ENCODE measurements around the gene PLA2G2E.
"Not testable (repeated sequence)": the region's sequence is repeated elsewhere in the genome, so short reads cannot be mapped to it uniquely, and the experiment has no call there.

PLA2G2E gene

DNA sequence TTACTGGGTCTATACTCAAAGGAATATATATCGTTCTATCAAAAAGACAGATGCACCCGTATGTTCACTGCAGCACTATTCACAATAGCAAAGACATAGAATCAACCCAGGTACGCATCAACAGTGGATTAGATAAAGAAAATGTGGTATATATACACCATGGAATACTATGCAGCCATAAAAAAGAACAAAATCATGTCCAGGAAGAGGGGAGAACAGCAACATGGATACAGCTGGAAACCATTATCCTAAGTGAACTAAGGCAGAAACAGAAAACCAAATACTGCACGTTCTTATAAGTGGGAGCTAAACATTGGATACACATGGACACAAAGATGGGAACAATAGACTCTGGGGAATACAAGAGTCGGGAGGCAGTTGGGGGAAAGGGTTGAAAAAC is 42.6 kb downstream of the PLA2G2E start:
- DNase-seq, result not testable (repeated sequence)

DNA sequence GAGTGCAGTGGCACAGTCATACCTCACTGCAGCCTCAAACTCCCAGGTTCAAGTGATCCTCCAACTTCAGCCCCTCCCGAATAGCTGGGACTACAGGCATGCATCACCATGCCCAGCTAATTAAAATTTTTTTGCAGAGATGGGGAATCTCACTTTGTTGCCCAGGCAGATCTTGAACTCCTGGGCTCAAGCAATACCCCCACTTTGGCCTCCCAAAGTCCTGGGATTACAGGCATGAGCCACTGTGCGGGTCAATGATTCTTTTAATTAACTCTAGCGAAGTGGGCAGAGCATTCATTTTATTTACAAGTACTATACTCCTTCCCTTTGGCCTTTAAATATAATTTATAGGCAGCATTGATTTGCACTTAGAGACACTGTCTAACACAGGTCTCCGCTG is 43.8 kb downstream of the PLA2G2E start:
- no peak for DNase-seq

DNA sequence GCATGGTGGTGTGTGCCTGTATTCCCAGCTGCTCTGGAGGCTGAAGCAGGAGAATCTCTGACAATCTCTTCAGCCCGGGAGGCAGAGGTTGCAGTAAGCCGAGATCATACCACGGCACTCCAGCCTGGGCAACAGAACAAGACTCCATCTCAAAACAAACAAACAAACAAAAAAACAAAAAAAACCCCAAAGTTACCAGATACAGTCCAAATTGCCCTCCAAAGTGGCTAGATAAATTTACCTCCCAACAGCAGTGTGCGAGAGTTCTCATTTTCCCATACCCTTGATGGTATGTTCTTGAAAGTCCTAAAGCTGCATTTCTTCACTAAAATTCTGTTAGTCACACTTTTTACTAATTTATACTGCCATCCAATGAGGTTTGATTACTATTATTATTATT is 44.2 kb downstream of the PLA2G2E start:
- no peak for DNase-seq

DNA sequence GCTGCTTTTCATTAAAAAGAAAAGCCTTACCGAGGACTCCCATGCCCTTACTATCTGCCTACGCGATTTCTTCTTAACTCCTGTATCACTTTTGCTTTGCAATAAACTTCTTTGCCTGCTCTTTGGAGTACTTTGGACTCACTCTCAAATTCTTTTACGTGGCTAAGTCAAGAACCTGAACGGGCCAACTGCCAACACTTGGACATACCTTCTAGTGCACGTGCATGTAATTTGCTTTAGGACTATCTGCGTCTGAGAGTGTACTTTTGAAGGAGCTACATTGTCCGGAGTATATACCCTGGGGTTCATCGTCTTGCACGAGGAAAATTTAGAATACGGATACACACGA is 44.8 kb downstream of the PLA2G2E start:
- no peak for DNase-seq

DNA sequence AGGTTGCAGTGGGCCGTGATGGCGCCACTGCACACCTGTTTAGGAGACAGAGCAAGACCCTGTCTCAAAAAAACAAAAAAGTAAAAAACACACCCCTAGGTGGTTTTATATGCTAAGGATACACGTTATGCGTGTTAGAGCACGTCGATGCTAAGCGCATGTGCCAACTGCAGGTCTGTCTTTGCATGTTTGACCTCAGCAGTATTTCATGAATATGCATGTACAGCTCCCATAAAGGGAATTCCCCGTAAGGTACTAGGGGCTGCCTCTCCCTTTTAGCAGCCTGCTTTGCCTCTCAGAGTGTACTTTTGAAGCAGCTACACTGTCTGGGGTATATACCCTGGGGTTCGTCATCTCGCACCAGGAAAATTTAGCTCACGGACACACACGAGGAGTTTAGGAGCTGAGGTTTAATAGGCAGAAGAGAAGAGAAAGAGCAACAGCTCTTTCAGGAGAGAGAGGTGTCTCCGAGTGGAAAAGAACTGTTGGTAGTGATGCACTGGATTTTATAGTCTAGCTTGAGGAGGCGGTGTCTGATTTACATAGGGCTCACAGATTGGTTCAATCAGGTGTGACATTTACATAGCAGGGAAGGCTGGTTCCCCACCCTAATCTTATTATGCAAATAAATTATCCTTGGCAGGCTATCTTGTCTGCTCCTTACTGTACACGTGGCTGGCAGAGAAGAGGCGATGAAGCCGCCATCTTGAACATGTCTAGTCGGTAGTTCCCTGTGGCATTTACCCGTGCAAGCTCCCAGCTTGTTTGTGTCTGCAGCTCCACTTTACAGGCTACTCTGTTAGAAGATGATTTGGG is 45.4 kb downstream of the PLA2G2E start:
- peak; percentile 68 for DNase-seq

DNA sequence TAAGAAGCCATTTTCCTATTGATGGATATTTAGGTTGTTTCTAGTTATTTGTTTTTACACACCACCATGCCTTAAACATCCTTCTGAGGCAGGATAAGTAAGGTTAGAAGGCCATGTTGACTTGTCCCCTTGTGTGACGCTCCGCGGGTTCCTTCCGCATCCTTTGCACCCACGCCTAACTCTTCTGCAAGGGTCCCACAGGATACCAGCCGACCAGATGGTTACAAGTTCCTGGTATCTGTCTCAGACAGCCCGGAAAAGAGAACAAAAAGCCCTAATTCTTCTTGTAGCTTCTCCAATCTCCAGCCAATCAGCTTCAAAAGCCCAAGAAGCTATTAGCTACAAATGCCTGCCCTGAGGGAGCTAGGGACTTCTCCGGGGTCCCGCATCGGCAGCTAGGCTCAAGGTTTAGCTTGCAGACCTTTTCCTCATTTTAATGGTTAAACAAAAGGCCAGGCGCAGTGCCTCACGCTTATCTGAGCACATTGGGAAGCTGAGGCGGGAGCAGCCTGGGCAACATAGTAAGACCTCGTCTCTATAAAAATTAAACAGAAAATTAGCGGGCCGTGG is 46.2 kb downstream of the PLA2G2E start:
- DNase-seq, result no peak

DNA sequence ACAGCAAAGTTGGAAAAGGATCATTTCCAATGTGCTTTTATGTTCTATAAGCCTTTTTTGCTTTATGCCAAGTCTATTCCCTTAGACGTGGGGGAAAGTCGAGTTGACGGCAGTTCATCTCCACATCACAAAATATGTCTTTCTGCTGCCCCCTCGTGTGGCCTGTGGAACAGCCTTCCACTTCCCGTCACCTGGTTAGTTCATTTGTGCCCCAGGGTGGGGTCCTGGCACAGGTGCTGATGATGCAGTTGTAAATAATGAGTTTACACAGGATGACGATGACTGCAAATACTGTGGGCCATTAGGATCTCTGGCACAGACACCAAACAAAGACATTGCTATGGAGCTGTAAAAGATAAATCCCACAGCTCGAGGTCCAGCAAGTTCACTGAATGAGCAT is 51.2 kb downstream of the PLA2G2E start:
- DNase-seq, result no peak
